Amniotic stem cell (primary cell): ENCODE data around the gene UGT1A7.
"Not testable (repeated sequence)": the region's sequence is repeated elsewhere in the genome, so short reads cannot be mapped to it uniquely, and the experiment has no call there.

Experiments used
- DNase-seq: peaks from one replicate; lab custom pipeline; 2025; lab: John Stamatoyannopoulos, UW

The UGT1A7 gene

DNA sequence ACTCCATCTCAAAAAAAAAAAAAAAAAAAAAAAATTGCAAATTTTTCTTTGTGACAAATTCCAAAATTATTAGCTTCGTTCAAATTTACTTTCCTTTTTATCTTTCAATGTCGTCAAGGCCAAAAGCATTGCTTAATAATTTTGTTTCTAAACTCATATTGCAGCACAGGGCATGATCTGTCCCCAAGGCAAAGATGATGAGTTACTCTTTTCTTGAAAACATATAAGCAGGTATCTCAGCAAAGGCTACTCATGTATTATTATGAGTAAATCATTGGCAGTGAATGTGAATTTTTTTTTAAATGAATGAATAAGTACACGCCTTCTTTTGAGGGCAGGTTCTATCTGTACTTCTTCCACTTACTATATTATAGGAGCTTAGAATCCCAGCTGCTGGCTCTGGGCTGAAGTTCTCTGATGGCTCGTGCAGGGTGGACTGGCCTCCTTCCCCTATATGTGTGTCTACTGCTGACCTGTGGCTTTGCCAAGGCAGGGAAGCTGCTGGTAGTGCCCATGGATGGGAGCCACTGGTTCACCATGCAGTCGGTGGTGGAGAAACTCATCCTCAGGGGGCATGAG, at the start of gene UGT1A7:
UGT1A7 (plus strand) TSS at position 381 of the 579 bp plus-strand sequence; CDS start at position 418, 37 bp downstream.
- DNase-seq: no peak

- not testable (repeated sequence) for DNase-seq
These were observed 45.4 kb upstream of the UGT1A7 start, which contains the start of gene UGT1A10 for GRCh38 chr2:233636306-233636705. Gene UGT1A10, plus strand, starts transcription at chr2:233636448. Its CDS starts 75 bp downstream, at chr2:233636523.

DNA sequence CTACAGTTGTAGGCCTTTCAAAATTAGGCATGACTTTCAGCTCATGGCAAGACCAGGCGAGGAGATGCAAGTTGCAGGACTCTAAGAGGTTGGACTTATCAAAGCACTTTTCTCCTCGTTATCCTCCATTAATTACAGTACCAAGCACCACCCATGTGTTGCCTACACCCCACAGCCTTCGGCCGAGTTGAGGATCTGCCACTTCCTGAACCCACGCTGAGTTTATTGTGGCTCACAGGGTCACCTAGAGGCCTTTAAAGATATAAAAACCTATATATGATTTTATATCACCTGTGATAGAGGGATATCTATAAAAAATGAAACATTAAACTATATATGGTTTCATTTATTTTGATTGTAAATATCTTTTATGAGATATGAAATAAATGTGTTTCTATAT, 42.9 kb upstream of the UGT1A7 start:
- no peak for DNase-seq

DNA sequence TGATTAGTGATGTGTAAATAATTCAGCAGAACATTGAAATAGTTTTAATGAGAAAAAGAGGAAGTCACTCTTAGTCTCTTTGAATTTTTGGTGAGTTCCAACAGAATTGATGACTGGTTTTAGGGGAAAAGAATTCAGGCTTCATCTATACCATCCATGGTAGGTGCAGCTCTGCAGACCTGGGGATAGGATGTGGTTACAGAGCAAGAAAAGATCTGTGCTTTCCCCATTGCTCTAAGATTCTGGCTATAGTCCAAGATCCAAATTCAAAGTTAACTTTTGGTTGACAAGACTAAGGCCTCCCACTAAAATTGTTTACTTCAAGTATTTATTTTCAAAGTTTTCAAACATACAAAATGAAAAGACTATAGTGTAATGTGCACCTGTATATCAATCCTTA, 41.8 kb upstream of the UGT1A7 start:
- no peak for DNase-seq

DNA sequence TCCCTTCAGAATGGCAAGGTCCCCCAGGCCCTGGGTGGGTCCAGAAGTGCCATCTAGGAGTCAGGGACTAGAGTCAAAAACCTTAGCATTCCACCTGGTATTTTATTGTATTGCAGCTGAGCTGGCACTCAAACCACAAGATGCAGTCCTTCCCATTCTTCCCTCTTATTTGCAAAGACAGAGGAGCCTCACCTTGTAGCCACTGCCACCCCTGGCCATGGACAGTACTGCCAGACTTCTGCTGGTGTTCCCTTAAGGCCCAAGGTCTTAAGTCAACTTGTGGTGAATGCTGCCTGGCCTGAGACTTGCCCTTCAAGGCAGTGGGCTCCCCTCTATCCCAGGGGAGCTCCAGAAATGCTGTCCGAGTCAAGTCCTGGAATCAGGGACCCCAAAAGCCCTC, 38.6 kb upstream of the UGT1A7 start:
- DNase-seq: no peak

DNA sequence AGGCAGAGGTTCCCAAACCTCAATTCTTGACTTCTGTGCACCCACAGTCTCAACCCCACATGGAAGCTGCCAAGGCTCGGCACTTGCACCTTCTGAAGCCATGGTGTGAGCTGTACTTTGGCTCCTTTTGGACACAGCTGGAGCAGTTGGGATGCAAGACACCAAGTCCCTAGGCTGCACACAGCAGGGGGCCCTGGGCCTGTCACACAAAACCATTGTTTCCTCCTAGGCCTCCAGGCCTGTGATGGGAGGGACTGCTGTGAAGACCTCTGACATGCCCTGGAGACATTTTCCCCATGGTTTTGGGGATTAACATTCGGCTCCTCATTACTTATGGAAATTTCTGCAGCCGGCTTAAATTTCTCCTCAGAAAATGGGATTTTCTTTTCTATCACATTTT, 35.7 kb upstream of the UGT1A7 start:
- DNase-seq: not testable (repeated sequence)

DNA sequence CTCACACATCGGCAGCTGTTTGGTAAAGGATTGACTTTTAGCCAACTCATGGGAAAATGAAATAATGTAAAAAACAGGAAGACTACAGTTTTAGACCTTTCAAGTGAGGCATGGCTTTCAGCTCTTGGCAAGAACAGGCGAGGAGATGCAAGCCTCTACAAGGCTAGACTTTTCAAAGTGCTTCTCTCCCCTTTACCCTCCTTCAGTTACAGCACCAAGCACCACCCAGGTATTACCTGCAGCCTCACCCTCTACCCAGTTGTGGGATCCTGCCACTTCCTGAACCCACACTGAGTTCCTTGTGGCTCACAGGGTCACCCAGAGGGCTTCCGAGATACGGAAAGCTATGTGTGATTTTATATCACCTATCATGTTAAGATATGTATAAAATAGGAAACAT, 30.7 kb upstream of the UGT1A7 start:
- DNase-seq: no peak

DNA sequence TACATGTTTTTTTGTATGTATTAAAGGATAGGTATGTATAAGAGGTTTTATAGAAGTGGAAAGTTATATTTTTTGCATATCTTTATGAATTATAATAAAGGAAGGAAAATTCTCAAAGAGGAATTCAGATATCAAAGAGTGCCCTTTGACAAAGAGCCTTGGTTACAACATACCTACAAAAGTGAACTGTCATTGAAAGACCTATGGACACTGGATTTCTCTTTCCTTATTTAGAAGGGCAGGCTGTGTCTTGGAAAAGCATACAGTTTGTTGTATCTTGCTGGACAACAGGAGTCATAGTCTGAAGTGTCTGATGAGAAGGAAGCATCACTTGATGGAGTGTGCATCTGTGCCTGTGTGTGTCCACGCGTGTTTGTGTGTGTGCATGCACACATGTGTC, 30.3 kb upstream of the UGT1A7 start:
- DNase-seq: no peak

DNA sequence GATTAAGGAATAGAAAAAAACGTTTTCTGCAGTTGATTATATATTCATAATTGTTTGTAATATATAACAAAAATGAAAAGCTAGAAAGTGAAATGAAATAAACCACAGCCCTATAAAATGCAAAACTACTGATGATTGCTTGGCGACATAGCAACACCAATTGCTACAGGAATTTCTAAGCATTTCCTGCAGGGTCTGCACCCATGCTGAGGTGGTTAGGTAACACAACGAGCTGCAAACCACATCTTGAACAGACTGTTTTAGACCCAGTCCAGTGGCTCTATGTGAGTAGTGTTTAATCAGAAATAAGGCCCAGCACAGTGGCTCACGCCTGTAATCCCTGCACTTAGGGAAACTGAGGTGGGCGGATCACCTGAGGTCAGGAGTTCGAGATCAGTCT, 27.2 kb upstream of the UGT1A7 start:
- DNase-seq: no peak

- no peak for DNase-seq
These were observed 26.7 kb upstream of the UGT1A7 start for GRCh38 chr2:233655043-233655442.

- DNase-seq: not testable (repeated sequence)
These were observed 25.8 kb upstream of the UGT1A7 start for GRCh38 chr2:233655943-233656342.

- DNase-seq: no peak
These were observed 25.3 kb upstream of the UGT1A7 start for GRCh38 chr2:233656443-233656842.

GRCh38 chr2:233658610-233659009, 23.1 kb upstream of the UGT1A7 start:
- no peak for DNase-seq

DNA sequence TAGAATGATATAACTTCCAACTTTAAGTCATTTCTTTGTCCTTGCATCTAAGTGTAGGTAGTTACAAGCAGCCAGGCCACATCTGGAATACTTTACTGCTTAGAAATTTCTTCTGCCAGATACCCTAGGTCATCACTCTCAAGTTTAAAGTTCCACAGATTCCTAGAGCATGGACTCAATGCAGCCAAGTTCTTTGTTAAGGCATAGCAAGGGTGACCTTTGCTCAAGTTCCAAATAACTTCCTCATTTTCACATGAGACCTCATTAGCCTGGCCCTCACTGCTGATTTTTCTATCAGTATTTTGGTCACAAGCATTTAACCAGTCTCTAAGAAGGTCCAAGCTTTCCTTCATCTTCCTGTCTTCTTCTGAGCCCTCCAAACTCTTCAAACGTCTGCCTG, 17.8 kb upstream of the UGT1A7 start:
- DNase-seq: no peak

DNA sequence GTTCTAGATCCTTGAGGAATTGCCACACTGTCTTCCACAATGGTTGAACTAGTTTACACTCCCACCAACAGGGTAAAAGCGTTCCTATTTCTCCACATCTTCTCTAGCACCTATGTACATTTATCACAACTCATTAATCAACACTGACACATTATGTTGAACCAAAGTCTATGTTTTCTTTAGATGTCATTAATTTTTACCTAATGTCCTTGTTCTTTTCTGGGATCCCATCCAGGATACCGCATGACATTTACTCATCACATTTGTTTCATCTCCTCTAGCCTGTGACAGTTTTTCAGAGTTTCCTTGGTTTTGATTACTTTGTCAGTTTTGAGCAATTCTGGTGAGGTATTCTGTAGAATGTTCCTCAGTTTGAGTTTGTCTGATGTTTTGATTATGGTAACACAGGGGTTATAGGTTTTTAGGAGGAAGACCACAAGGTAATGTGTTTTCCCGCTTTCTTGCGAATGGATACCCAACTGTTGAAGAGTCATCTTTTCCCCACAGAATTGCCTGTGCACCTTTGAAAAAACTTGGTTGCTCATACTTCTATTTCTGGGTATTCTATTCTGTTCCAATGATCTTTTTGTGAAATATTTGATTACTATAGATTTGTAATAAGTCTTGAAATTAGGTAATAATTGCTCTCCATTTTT, 13.0 kb upstream of the UGT1A7 start:
- DNase-seq: no peak

GRCh38 chr2:233671290-233672161, 10.2 kb upstream of the UGT1A7 start, which contains the start of gene UGT1A9:
Gene UGT1A9, plus strand, starts transcription at chr2:233671898. Its CDS starts 37 bp downstream, at chr2:233671935.
- DNase-seq: no peak

DNA sequence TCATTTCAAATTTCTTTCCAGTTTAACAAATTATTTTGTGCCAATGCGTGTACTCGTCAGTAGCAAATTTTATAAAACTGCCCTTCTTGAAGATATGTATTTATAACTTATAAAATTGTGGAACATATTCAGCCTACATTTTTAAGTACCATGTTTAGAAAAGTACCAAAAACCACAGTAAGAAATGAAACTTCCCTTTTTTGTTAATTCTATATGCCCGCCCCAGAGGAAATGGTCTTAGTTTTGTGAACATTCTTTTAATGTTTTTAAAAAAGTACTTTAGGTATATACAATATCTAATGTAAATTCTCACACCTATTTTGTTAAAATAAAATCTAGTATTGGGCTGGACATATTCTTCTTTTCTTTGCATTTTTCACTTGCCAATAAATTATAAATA, 8.8 kb upstream of the UGT1A7 start:
- no peak for DNase-seq

- DNase-seq: no peak
These were observed 7.8 kb upstream of the UGT1A7 start for GRCh38 chr2:233673896-233674295.

- no peak for DNase-seq
These were observed 7.4 kb upstream of the UGT1A7 start for GRCh38 chr2:233674314-233674713.

GRCh38 chr2:233674995-233675394, 6.7 kb upstream of the UGT1A7 start:
- DNase-seq: no peak

- no peak for DNase-seq
These were observed 5.7 kb upstream of the UGT1A7 start for GRCh38 chr2:233676046-233676445.

GRCh38 chr2:233679196-233679595, 2.5 kb upstream of the UGT1A7 start:
- no peak for DNase-seq
